GM12878 (cell line): Measurements from ENCODE around the gene SCAANT1. TPM values are rescaled to one million over a fixed set of nuclear protein-coding genes. Genes with fewer than 3 reads are reported as not detected.

Experiments used
- ATAC-seq: fragments of 200-7000 bp; cut with Tn5 transposase; 3 replicates; pipeline ENCODE4 v1.9.1; 2020; ENCODE audit warnings: mild to moderate bottlenecking, moderate library complexity
- BruUV-seq: library from RNA; stranded (reverse); fragments of 400-500 nt; replicated peaks from 2 replicates; lab custom pipeline; 2021; lab: Mats Ljungman, UMichigan
- CTCF ChIA-PET: fragments of 300-600 bp; sonication (Branson Sonifier 250); formaldehyde crosslinking; extraction: SDS; loops from one replicate; lab custom pipeline; 2021; ENCODE audit warnings: inconsistent platforms; lab: Yijun Ruan, JAX
- POLR2A ChIA-PET: fragments of 350-600 bp; formaldehyde crosslinking; extraction: SDS; loops from one replicate; lab custom pipeline; 2021; ENCODE audit warnings: inconsistent platforms; lab: Charles Lee
- RAD21 ChIA-PET: fragments of 300-600 bp; sonication (Branson Sonifier 250); formaldehyde crosslinking; loops from one replicate; lab custom pipeline; 2023; ENCODE audit warnings: antibody characterized with exemption; ENCODE audit not compliant: unreplicated experiment; lab: Charles Lee
- SMC1A ChIA-PET: fragments of 300-600 bp; sonication (Branson Sonifier 250); formaldehyde crosslinking; loops from one replicate; lab custom pipeline; 2023; ENCODE audit not compliant: unreplicated experiment, uncharacterized antibody; lab: Charles Lee
- DNase-seq: peaks from one replicate; pipeline ENCODE4 v3.0.0-alpha.2; 2011; ENCODE audit warnings: low read depth, low spot score
- FAIRE-seq: peaks from 3 replicates; lab custom pipeline; 2011; peaks lifted over from hg19 to GRCh38; lab: Jason Lieb, UNC
- H2AFZ ChIP-seq: 2 replicates; pipeline ENCODE4 v1.6.0; 2011; ENCODE audit warnings: low read depth, low read length, control low read depth; ENCODE audit not compliant: control insufficient read depth
- H3K27ac ChIP-seq: 2 replicates; pipeline ENCODE4 v1.5.1; 2011; ENCODE audit warnings: control low read depth; ENCODE audit not compliant: control insufficient read depth, insufficient read depth
- H3K27me3 ChIP-seq, 2 experiments: replicated peaks in 1 of 2; 2 replicates each; pipeline versions ENCODE4 v1.6.0 to v1.6.1; 2011; ENCODE audit warnings: low read length in 1 of 2; ENCODE audit not compliant: control insufficient read depth in 2 of 2, insufficient read depth in 2 of 2
- H3K36me3 ChIP-seq, 2 experiments: 2 replicates each; pipeline ENCODE4 v1.5.1; 2011; ENCODE audit warnings: low read length in 1 of 2; ENCODE audit not compliant: control insufficient read depth in 2 of 2, insufficient read depth in 2 of 2
- H3K4me1 ChIP-seq: 2 replicates; pipeline ENCODE4 v1.6.1; 2011; ENCODE audit warnings: mild to moderate bottlenecking, low read length, moderate library complexity, mixed read lengths; ENCODE audit not compliant: control insufficient read depth, insufficient read depth
- H3K4me2 ChIP-seq: 2 replicates; pipeline ENCODE4 v1.6.0; 2011; ENCODE audit warnings: control low read depth; ENCODE audit not compliant: control insufficient read depth, insufficient read depth
- H3K4me3 ChIP-seq: fragments of 200-600 bp; sonication (generic); 2 replicates; pipeline ENCODE4 v1.5.1; 2016
- H3K79me2 ChIP-seq: 2 replicates; pipeline ENCODE4 v1.6.0; 2011; ENCODE audit warnings: low read length; ENCODE audit not compliant: control insufficient read depth, insufficient read depth
- H3K9ac ChIP-seq: 2 replicates; pipeline ENCODE4 v1.8.0; 2011; ENCODE audit warnings: low read length, control low read depth, mixed read lengths; ENCODE audit not compliant: control insufficient read depth, insufficient read depth
- H3K9me3 ChIP-seq: replicated peaks from 3 replicates; pipeline ENCODE4 v1.5.1; 2011; ENCODE audit warnings: mild to moderate bottlenecking, low read length; ENCODE audit not compliant: control insufficient read depth, insufficient read depth
- H4K20me1 ChIP-seq: 2 replicates; pipeline ENCODE4 v1.6.0; 2011; ENCODE audit not compliant: control insufficient read depth, insufficient read depth
- CHD2 ChIP-seq: IDR thresholded peaks from 2 replicates; pipeline ENCODE4 v1.6.1; 2011; ENCODE audit warnings: low read depth, low read length, improper control_type of control experiment, borderline replicate concordance
- DPF2 ChIP-seq: fragments of 450-650 bp; IDR thresholded peaks from 2 replicates; pipeline ENCODE4 v1.6.1; 2017; ENCODE audit warnings: mild to moderate bottlenecking
- GABPA ChIP-seq: IDR thresholded peaks from 2 replicates; pipeline ENCODE4 v1.6.1; 2014; ENCODE audit warnings: antibody characterized with exemption, low read depth, mild to moderate bottlenecking, inconsistent platforms
- LARP7 ChIP-seq: fragments of 450-650 bp; IDR thresholded peaks from 2 replicates; pipeline ENCODE4 v1.6.1; 2017; ENCODE audit warnings: mild to moderate bottlenecking
- MTA3 ChIP-seq: IDR thresholded peaks from 2 replicates; pipeline ENCODE4 v1.6.1; 2012; ENCODE audit warnings: low read length, inconsistent platforms, borderline replicate concordance
- MYC ChIP-seq: IDR thresholded peaks from 2 replicates; pipeline ENCODE4 v1.6.1; 2011; ENCODE audit warnings: mild to moderate bottlenecking, low read length, moderate library complexity, inconsistent platforms; ENCODE audit not compliant: insufficient read depth, insufficient replicate concordance, insufficient read length, severe bottlenecking
- NR2C1 ChIP-seq: fragments of 450-650 bp; IDR thresholded peaks from 2 replicates; pipeline ENCODE4 v1.6.1; 2017; ENCODE audit warnings: antibody characterized with exemption, mild to moderate bottlenecking, moderate library complexity
- POLR2A ChIP-seq: IDR thresholded peaks from 2 replicates; pipeline ENCODE4 v1.6.1; 2011; ENCODE audit warnings: low read depth, mild to moderate bottlenecking, low read length
- POLR2AphosphoS5 ChIP-seq: IDR thresholded peaks from 2 replicates; pipeline ENCODE4 v1.6.1; 2011; ENCODE audit warnings: mild to moderate bottlenecking, low read length, inconsistent platforms
- SUZ12 ChIP-seq: fragments of 200-600 bp; sonication (generic); IDR thresholded peaks from one replicate; pipeline ENCODE4 v1.6.1; 2018; ENCODE audit warnings: antibody characterized with exemption, mild to moderate bottlenecking; ENCODE audit not compliant: unreplicated experiment
- ZNF217 ChIP-seq: fragments of 450-650 bp; IDR thresholded peaks from 2 replicates; pipeline ENCODE4 v1.6.1; 2017; ENCODE audit warnings: antibody characterized with exemption, mild to moderate bottlenecking
- WGBS: methylation state at CpG from one replicate; pipeline ENCODE4 v1.1.6; 2016; ENCODE audit warnings: low lambda C conversion rate; ENCODE audit not compliant: insufficient replicate concordance, insufficient coverage; ENCODE audit errors: missing lambda C conversion rate; 5-methylcytosine and 5-hydroxymethylcytosine counted together
- in situ Hi-C: fragments of 300-500 bp; cut with MboI; formaldehyde crosslinking; loops from 9 replicates; pipeline ENCODE4 v1.14.3; 2018; ENCODE audit warnings: mixed read lengths
- intact Hi-C: fragments of 100-400 bp; cut with micrococcal nuclease; formaldehyde crosslinking; loops from one replicate; pipeline ENCODE4 v1.14.2; 2022; ENCODE audit not compliant: unreplicated experiment
- polyA plus RNA-seq, 11 experiments: library from polyadenylated mRNA; depleted of rRNA in 4 of 11; unstranded in 6 of 11; stranded (reverse) in 5 of 11; fragments of >200 nt; fragmentation: Nextera tagmentation in 4 of 11; fragmentation: Illumina TruSeq in 1 of 11; extraction: Ambion mirVana in 4 of 11; extraction: Trizol in 1 of 11; gene quantifications; 1 replicate in 1 of 11; 2 replicates in 10 of 11; pipeline versions ENCODE4 v1.2.1 to v1.2.3, GENCODE V29; 2011 to 2016; ENCODE audit warnings: inconsistent platforms in 2 of 11, missing spikeins in 2 of 11, low read depth in 1 of 11
- total RNA-seq, 4 experiments: library from RNA; depleted of rRNA in 3 of 4; stranded (reverse); fragments of >200 nt in 3 of 4; fragmentation: Illumina TruSeq in 1 of 4; extraction: Trizol in 1 of 4; gene quantifications; 2 replicates each; pipeline versions ENCODE4 v1.2.1 to v1.2.3, GENCODE V29; 2013 to 2021

SCAANT1 gene
- total and polyA plus RNA-seq, 10 of the 15 experiments (the other 5 are each of a cell fraction or from before 2014, with no cell fraction given) = 0.60 to 1.7 (median 0.95) TPM; not detected in 6

- H4K20me1 ChIP-seq = no peaks in the 10 kb centered on the region
- H3K79me2 ChIP-seq = peaks cover under 1% of the 10 kb centered on the region
- ChIA-PET POLR2A (no interaction called here), CTCF (interaction anchor here (1.2 kb wide), 1 partner anchor 15 kb away, joined by 3 read pairs; no protein-coding TSS in a partner anchor), SMC1A (no interaction called here), RAD21 (no interaction called here)
- H2AFZ ChIP-seq = no peak overlapping the region
- intact Hi-C loops (no loop called here), in situ Hi-C loops (no loop called here)
- no peak overlapping the region for H3K4me2 ChIP-seq
- H3K4me3 ChIP-seq = no peak overlapping the region
- ATAC-seq (no peak), FAIRE-seq (no peak), DNase-seq (no peak)
- TF ChIP-seq DPF2 (no peak), CHD2 (no peak), MYC (no peak), LARP7 (no peak), MTA3 (no peak), NR2C1 (no peak), POLR2AphosphoS5 (no peak), ZNF217 (no peak), POLR2A (no peak), SUZ12 (no peak), GABPA (no peak)
- no peaks in the 10 kb centered on the region for H3K27me3 ChIP-seq
- no peaks in the 10 kb centered on the region for H3K9me3 ChIP-seq
- H3K9ac ChIP-seq = no peak overlapping the region
- no TSS peak for BruUV-seq
- no peak overlapping the region for H3K27ac ChIP-seq
- WGBS = 93% methylated on average over 5 of the region's 5 CpGs
- H3K4me1 ChIP-seq = peaks cover 7% of the 10 kb centered on the region; the same call in 1 of the 2 replicates
- H3K36me3 ChIP-seq = peaks cover 3 to 9% of the 10 kb centered on the region in 2 experiments
These were observed 42.0 kb upstream of the SCAANT1 start for GRCh38 chr3:63954182-63954581.
